Measurements from ENCODE around the gene CAPN9.

CAPN9 gene

DNA sequence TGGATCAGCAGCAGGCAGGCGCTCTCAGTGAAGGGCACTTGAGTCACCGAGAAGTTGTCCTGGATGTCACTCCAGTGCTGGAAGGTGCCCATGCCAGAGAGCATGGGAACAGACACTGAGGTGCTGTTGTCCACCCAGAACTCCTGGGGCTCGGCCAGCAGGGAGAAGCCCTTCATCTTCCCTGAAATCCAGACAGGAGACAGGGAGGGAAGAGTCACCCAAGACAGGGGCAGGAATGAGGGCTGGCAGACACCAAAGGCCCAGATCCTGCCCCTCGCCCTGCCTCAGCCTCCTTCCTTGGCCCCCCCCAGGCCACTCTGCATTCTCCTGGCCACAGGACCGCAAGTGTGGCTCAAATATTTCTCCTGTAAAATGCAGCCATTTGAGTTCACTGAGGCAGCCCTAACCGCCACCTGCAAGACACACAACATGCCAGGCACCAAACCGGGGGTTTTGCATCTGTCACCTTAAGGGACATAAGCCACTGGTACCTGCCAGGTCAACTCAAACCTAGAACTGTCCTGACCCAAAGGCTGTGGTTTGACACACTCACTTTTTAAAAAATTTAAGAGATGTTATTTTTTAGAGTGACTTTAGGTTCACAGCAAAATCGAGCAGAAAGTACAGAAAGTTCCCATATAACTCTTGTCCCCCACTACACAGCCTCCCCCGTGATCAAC is 41.0 kb upstream of the CAPN9 start:
- Histone ChIP-seq H3K4me3 (ENCODE audit: low read depth in 1 of 2, low read length in 1 of 2) (no peak overlapping the region), H3K4me1 (ENCODE audit: control insufficient read depth in 1 of 2, insufficient read depth in 1 of 2, low read depth in 1 of 2, low read length in 1 of 2) (no peaks in the 10 kb centered on the region), H3K27ac (no peak overlapping the region), H3K9me3 (no peaks in the 10 kb centered on the region), H3K36me3 (no peaks in the 10 kb centered on the region), H3K27me3 (peaks cover 17% of the 10 kb centered on the region)
- TF ChIP-seq, protein P1, sequence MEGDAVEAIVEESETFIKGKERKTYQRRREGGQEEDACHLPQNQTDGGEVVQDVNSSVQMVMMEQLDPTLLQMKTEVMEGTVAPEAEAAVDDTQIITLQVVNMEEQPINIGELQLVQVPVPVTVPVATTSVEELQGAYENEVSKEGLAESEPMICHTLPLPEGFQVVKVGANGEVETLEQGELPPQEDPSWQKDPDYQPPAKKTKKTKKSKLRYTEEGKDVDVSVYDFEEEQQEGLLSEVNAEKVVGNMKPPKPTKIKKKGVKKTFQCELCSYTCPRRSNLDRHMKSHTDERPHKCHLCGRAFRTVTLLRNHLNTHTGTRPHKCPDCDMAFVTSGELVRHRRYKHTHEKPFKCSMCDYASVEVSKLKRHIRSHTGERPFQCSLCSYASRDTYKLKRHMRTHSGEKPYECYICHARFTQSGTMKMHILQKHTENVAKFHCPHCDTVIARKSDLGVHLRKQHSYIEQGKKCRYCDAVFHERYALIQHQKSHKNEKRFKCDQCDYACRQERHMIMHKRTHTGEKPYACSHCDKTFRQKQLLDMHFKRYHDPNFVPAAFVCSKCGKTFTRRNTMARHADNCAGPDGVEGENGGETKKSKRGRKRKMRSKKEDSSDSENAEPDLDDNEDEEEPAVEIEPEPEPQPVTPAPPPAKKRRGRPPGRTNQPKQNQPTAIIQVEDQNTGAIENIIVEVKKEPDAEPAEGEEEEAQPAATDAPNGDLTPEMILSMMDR (IDR thresholded peaks at IDR 0.05) = no peak

DNA sequence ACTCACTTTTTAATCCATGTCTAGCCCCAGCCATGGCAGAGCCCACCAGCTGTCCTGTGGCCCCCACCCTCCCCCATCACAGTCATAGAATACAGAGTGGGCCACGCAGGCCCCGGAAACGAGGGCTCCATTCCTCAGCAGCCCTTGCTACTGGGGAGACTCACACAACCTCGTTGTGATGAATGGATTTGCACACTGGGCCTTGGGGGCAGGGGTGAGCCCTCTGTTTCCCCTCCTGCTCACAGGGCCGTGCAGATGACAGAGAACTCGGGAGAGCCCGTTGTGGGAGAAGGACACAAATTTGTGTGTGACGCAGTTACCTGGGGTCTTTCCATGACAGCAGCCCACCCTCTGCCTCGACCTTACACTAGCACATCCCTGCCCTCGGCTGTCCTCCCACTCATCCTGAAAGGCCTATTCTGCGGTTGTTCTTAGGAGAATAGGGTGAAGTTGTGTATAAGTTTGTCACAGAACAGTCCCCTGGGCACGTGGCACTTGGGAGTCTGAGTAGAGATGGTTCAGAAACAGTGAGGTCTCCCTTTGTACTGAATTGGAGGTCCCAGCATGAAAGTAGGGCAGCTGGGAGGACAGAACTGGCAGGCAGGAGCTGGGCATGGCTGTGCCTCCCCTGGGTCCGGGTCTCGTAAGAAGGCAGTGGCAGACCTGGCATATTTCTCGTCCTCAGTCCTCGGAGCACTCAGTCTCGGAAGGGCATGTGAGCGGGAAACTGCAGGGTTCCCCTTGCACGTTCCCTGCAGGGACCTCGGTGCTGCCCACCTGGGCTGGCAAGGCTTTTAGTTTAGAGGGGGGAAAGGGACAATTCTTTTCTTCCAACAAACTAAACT is 40.1 kb upstream of the CAPN9 start:
- peaks cover 17% of the 10 kb centered on the region for H3K27me3 ChIP-seq
- no peak overlapping the region for H3K27ac ChIP-seq
- H3K9me3 ChIP-seq = no peaks in the 10 kb centered on the region
- no peaks in the 10 kb centered on the region for H3K36me3 ChIP-seq
- H3K4me1 ChIP-seq (ENCODE audit: control insufficient read depth in 1 of 2, insufficient read depth in 1 of 2, low read depth in 1 of 2, low read length in 1 of 2) = no peaks in the 10 kb centered on the region
- no peak overlapping the region for H3K4me3 ChIP-seq (ENCODE audit: low read depth in 1 of 2, low read length in 1 of 2)
- TF ChIP-seq, protein P1 (IDR thresholded peaks at IDR 0.05) = no peak

DNA sequence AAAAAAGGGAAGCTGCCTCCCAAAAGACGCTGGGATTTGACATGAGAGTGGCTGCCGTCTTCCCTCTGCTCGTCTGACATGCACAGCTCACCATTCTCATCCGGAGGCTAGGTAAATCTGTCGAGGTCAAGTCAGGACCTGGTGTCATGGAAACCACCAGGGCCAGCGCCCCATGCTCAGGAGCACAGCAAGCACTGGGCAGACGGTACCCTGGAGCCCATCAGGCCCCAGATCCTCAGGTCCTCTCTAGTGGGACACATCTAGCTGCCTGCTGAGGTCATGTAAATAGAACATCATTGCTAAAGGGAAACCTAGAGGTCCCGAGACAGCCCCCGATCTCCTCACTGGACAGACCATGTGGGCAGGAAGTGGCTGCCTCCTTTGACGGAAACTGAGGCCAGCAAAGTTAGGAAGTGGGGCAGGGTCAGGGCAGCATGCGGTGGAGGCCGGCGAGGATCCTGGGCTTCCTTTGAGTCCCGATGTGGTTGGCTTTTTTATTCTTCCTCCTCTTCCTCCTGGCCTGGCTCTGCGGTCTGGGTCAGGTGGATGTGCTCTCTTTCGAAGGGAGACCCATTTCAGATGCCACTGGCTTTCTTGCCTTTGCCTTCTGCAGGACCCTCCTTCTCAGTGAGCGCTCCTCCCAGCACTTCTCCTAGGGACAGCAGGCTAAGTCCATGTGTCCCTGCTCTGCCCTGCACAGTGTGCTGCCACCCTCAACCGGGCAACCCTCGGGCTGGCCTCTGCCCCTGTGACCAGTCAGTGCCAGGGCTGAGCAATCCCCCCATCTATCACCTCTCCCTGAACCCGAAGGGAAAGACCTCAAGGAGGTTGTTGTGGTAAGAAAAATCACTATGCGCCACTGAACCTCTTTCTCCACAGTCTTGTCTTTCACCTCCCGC is 39.2 kb upstream of the CAPN9 start:
- Histone ChIP-seq H3K9me3 (no peaks in the 10 kb centered on the region), H3K27ac (no peak overlapping the region), H3K4me3 (ENCODE audit: low read depth in 1 of 2, low read length in 1 of 2) (no peak overlapping the region), H3K4me1 (ENCODE audit: control insufficient read depth in 1 of 2, insufficient read depth in 1 of 2, low read depth in 1 of 2, low read length in 1 of 2) (no peaks in the 10 kb centered on the region), H3K27me3 (peaks cover 17% of the 10 kb centered on the region), H3K36me3 (no peaks in the 10 kb centered on the region)
- TF ChIP-seq, protein P1 (IDR thresholded peaks at IDR 0.05) = no peak

DNA sequence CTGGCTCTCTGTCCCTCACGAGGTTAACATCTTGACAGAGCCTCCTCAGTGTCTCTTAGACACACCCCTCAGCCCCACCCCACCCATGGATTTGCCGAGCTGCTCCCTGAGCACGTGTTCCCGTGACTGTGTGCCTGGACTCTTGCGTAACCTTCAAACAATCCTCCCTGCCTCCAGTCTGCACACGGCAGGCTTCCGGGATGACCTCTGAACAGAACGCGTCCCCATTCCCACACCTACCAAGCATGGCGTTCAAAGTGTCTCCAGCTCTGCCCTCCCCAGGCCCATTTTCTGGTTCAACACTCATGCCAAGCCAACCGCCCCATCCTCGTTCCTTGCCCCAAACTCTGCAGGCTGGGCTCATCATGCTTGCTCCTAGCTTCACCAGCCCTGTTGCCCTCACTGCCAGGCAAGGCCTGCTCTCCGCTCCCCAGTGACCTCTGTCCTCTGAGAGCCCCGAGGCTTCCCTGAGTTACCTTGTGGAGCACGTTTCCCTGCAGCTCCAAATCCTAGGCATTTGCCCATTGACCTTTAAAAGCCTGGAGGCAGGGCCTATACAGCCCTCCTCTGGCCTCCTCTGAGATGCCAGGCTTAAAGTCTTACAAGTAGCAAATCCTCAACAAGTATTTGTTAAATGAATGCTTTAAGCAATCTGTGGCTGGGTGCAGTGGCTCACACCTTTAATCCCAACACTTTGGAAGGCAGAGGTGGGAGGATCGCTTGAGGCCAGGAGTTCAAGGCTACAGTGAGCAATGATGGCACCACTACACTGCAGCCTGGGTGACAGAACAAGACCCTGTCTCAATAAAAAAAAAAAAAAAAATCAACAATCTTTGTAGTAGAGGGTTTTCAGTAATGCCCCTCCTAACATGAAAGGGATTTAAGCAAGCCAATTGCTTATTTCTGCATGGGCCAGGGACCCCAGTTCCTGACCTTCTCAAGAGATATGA is 38.3 kb upstream of the CAPN9 start:
- Histone ChIP-seq H3K36me3 (no peaks in the 10 kb centered on the region), H3K4me3 (ENCODE audit: low read depth in 1 of 2, low read length in 1 of 2) (no peak overlapping the region), H3K9me3 (no peaks in the 10 kb centered on the region), H3K27ac (no peak overlapping the region), H3K27me3 (peaks cover 20% of the 10 kb centered on the region), H3K4me1 (ENCODE audit: control insufficient read depth in 1 of 2, insufficient read depth in 1 of 2, low read depth in 1 of 2, low read length in 1 of 2) (no peaks in the 10 kb centered on the region)
- TF ChIP-seq, protein P1 (IDR thresholded peaks at IDR 0.05) = no peak

Data from neutrophil (primary cell).